WTC11 (cell line): Measurements from ENCODE around the gene TTYH1. TPM values are rescaled to one million over a fixed set of nuclear protein-coding genes. Genes with fewer than 3 reads are reported as not detected.

Experiments used
- ATAC-seq: fragments of 200-7000 bp; cut with Tn5 transposase; 2 replicates; pipeline ENCODE4 v1.10.0; 2021; ENCODE audit warnings: mild to moderate bottlenecking, moderate library complexity
- CTCF ChIA-PET: fragments of 300-600 bp; sonication (Branson Sonifier 250); formaldehyde crosslinking; loops from one replicate; lab custom pipeline; 2021; ENCODE audit warnings: antibody characterized with exemption; lab: Charles Lee
- POLR2A ChIA-PET: fragments of 350-600 bp; sonication (Branson Sonifier 250); formaldehyde crosslinking; loops from one replicate; lab custom pipeline; 2021; ENCODE audit warnings: antibody characterized with exemption; lab: Charles Lee
- DNase-seq: peaks from one replicate; pipeline ENCODE4 v3.0.0; 2021; ENCODE audit warnings: low spot score
- H3K27ac Mint-ChIP-seq: 2 replicates; pipeline ENCODE4 v1.8.0; 2021; ENCODE audit warnings: mixed read lengths
- H3K27me3 Mint-ChIP-seq: 2 replicates; pipeline ENCODE4 v1.8.0; 2021; ENCODE audit warnings: low read depth, mild to moderate bottlenecking, moderate library complexity, mixed read lengths
- H3K36me3 Mint-ChIP-seq: 2 replicates; pipeline ENCODE4 v1.8.0; 2021; ENCODE audit warnings: mixed read lengths
- H3K4me1 Mint-ChIP-seq: 2 replicates; pipeline ENCODE4 v1.8.0; 2022; ENCODE audit warnings: mixed read lengths
- H3K4me3 Mint-ChIP-seq: 2 replicates; pipeline ENCODE4 v1.8.0; 2021; ENCODE audit warnings: mild to moderate bottlenecking, moderate library complexity, mixed read lengths
- H3K9me3 Mint-ChIP-seq: 2 replicates; pipeline ENCODE4 v1.8.0; 2021; ENCODE audit warnings: mixed read lengths
- ARID4B ChIP-seq: sonication (generic); formaldehyde crosslinking; IDR thresholded peaks from 2 replicates; pipeline ENCODE4 v1.8.0; 2023; ENCODE audit warnings: missing genetic modification reagents, mild to moderate bottlenecking, borderline replicate concordance
- CREB1 ChIP-seq: sonication (generic); formaldehyde crosslinking; IDR thresholded peaks from 2 replicates; pipeline ENCODE4 v1.8.0; 2023; ENCODE audit warnings: mild to moderate bottlenecking, missing genetic modification reagents
- CTCF ChIP-seq: fragments of 200-600 bp; IDR thresholded peaks from 2 replicates; pipeline ENCODE4 v1.8.0; 2022; ENCODE audit warnings: antibody characterized with exemption
- ELF4 ChIP-seq: sonication (generic); formaldehyde crosslinking; IDR thresholded peaks from 2 replicates; pipeline ENCODE4 v1.8.1; 2022; ENCODE audit warnings: low read depth, mild to moderate bottlenecking, moderate library complexity, missing genetic modification reagents
- JAZF1 ChIP-seq: fragments of 250-450 bp; sonication (Bioruptor Pico); IDR thresholded peaks from 2 replicates; pipeline ENCODE4 v1.9.0; 2021; ENCODE audit warnings: moderate library complexity, mild to moderate bottlenecking, inconsistent platforms
- MAX ChIP-seq: sonication (generic); formaldehyde crosslinking; IDR thresholded peaks from 2 replicates; pipeline ENCODE4 v1.8.0; 2022; ENCODE audit warnings: mild to moderate bottlenecking, missing genetic modification reagents
- MLX ChIP-seq: sonication (generic); formaldehyde crosslinking; IDR thresholded peaks from 2 replicates; pipeline ENCODE4 v1.8.1; 2023; ENCODE audit warnings: mild to moderate bottlenecking, missing genetic modification reagents, moderate library complexity
- PRRX2 ChIP-seq: fragments of 250-450 bp; sonication (Bioruptor Pico); IDR thresholded peaks from 2 replicates; pipeline ENCODE4 v1.8.0; 2021; ENCODE audit warnings: mild to moderate bottlenecking
- ZMAT4 ChIP-seq: fragments of 250-450 bp; sonication (Bioruptor Pico); IDR thresholded peaks from 2 replicates; pipeline ENCODE4 v1.9.0; 2021; ENCODE audit warnings: mild to moderate bottlenecking
- ZNF121 ChIP-seq: sonication (generic); formaldehyde crosslinking; IDR thresholded peaks from 2 replicates; pipeline ENCODE4 v1.8.0; 2023; ENCODE audit warnings: missing genetic modification reagents
- ZNF317 ChIP-seq: sonication (generic); formaldehyde crosslinking; IDR thresholded peaks from 2 replicates; pipeline ENCODE4 v1.8.1; 2023; ENCODE audit warnings: low read depth, mild to moderate bottlenecking, moderate library complexity, missing genetic modification reagents, borderline replicate concordance
- ZNF425 ChIP-seq: fragments of 250-450 bp; sonication (Bioruptor Pico); conservative IDR thresholded peaks from 2 replicates; pipeline ENCODE4 v1.9.0; 2021; ENCODE audit warnings: mild to moderate bottlenecking
- total RNA-seq: library from RNA; stranded (reverse); gene quantifications from 3 replicates; pipeline ENCODE4 v1.2.3, GENCODE V29; 2021

TTYH1 gene
- total RNA-seq, 1 experiment from 2014 or later: 37.1 TPM

GRCh38 chr19:54429545-54430227, 14.4 kb downstream of the TTYH1 start:
- TF ChIP-seq ELF4 (CRISPR knock-in tag): no peak
- TF ChIP-seq ZNF121 (CRISPR knock-in tag): no peak
- no peak for TF ChIP-seq CTCF
- no peak for TF ChIP-seq PRRX2 (CRISPR knock-in tag)
- no peak for TF ChIP-seq ZNF317 (CRISPR knock-in tag)
- no peak for TF ChIP-seq CREB1 (CRISPR knock-in tag)
- no peak for TF ChIP-seq JAZF1 (CRISPR knock-in tag)
- no peak for TF ChIP-seq MAX (CRISPR knock-in tag)
- no peak for TF ChIP-seq MLX (CRISPR knock-in tag)
- no peak for TF ChIP-seq ZMAT4
- TF ChIP-seq ARID4B: no peak
- no peak for TF ChIP-seq ZNF425 (CRISPR knock-in tag)
- POLR2A ChIA-PET: interaction anchor here (0.6 to 2.9 kb wide), 3 partner anchors 9 to 1188 kb away, joined by 3 to 21 read pairs (median 3); no protein-coding TSS in a partner anchor
- DNase-seq (no peak), ATAC-seq (no peak)
- H3K27me3 Mint-ChIP-seq: peaks cover 52% of the 10 kb centered on the region
- no peak overlapping the region for H3K27ac Mint-ChIP-seq
- peak overlapping the region; percentile 50 for H3K4me3 Mint-ChIP-seq
- H3K4me1 Mint-ChIP-seq: peaks cover 23% of the 10 kb centered on the region
- H3K9me3 Mint-ChIP-seq: no peaks in the 10 kb centered on the region
- H3K36me3 Mint-ChIP-seq: peaks cover 3% of the 10 kb centered on the region; the same call in 1 of the 2 replicates
- CTCF ChIA-PET: interaction anchor here (0.6 to 5.8 kb wide), 9 partner anchors 9 to 1197 kb away, joined by 3 to 58 read pairs (median 13); partner anchors contain the start of genes CDC42EP5, EPS8L1 and TTYH1
